Skeletal muscle satellite cell (primary cell): ENCODE measurements around the gene DTNB.

Source experiments
- H3K27me3 ChIP-seq: 2 replicates; pipeline ENCODE4 v1.7.0; 2013; ENCODE audit warnings: low read length; ENCODE audit not compliant: control insufficient read depth, insufficient read depth
- H3K36me3 ChIP-seq: 2 replicates; pipeline ENCODE4 v1.7.0; 2013; ENCODE audit warnings: mild to moderate bottlenecking, control low read depth, low read length; ENCODE audit not compliant: insufficient read depth
- H3K4me1 ChIP-seq: 2 replicates; pipeline ENCODE4 v1.7.0; 2013; ENCODE audit warnings: low read length; ENCODE audit not compliant: control insufficient read depth, insufficient read depth
- H3K4me2 ChIP-seq: 2 replicates; pipeline ENCODE4 v1.7.0; 2013; ENCODE audit warnings: mild to moderate bottlenecking, low read length
- H3K4me3 ChIP-seq: 2 replicates; pipeline ENCODE4 v1.7.0; 2013; ENCODE audit warnings: low read length
- H3K9ac ChIP-seq: 2 replicates; pipeline ENCODE4 v1.7.0; 2013; ENCODE audit warnings: mild to moderate bottlenecking, low read depth, low read length, moderate library complexity
- H3K9me3 ChIP-seq: replicated peaks from 2 replicates; pipeline ENCODE4 v1.7.0; 2013; ENCODE audit warnings: mild to moderate bottlenecking, control low read depth, low read length

The DTNB gene

GRCh38 chr2:25473758-25474340 lies 199.5 kb downstream of the DTNB start:
- Histone ChIP-seq H3K27me3 (no peaks in the 10 kb centered on the region), H3K4me2 (no peak overlapping the region), H3K36me3 (no peaks in the 10 kb centered on the region), H3K4me3 (no peak overlapping the region), H3K9me3 (no peaks in the 10 kb centered on the region), H3K9ac (no peak overlapping the region), H3K4me1 (no peaks in the 10 kb centered on the region)

- H3K4me3 ChIP-seq: no peak overlapping the region
- no peaks in the 10 kb centered on the region for H3K4me1 ChIP-seq
- H3K4me2 ChIP-seq: no peak overlapping the region
- no peaks in the 10 kb centered on the region for H3K36me3 ChIP-seq
- H3K27me3 ChIP-seq: no peaks in the 10 kb centered on the region
- no peak overlapping the region for H3K9ac ChIP-seq
- H3K9me3 ChIP-seq: no peaks in the 10 kb centered on the region
These were observed 200.2 kb downstream of the DTNB start for GRCh38 chr2:25473131-25473530.

GRCh38 chr2:25470806-25471205 lies 202.6 kb downstream of the DTNB start:
- no peak overlapping the region for H3K9ac ChIP-seq

GRCh38 chr2:25467743-25468142 lies 205.6 kb downstream of the DTNB start:
- H3K36me3 ChIP-seq: no peaks in the 10 kb centered on the region
- no peaks in the 10 kb centered on the region for H3K27me3 ChIP-seq
- H3K4me3 ChIP-seq: no peak overlapping the region
- H3K9me3 ChIP-seq: no peaks in the 10 kb centered on the region
- no peak overlapping the region for H3K9ac ChIP-seq
- H3K4me1 ChIP-seq: no peaks in the 10 kb centered on the region
- no peak overlapping the region for H3K4me2 ChIP-seq

More at GRCh38 chr2:25470806-25471205, 202.6 kb downstream of the DTNB start:
- H3K4me3 ChIP-seq: no peak overlapping the region
- no peak overlapping the region for H3K4me2 ChIP-seq
- no peaks in the 10 kb centered on the region for H3K4me1 ChIP-seq
- H3K27me3 ChIP-seq: no peaks in the 10 kb centered on the region
- no peaks in the 10 kb centered on the region for H3K36me3 ChIP-seq
- no peaks in the 10 kb centered on the region for H3K9me3 ChIP-seq

- Histone ChIP-seq H3K9ac (no peak overlapping the region), H3K4me3 (no peak overlapping the region), H3K4me1 (no peaks in the 10 kb centered on the region)
These were observed 211.4 kb downstream of the DTNB start for GRCh38 chr2:25462021-25462420.

GRCh38 chr2:25460261-25460905 lies 213.0 kb downstream of the DTNB start:
- Histone ChIP-seq H3K4me2 (no peak overlapping the region), H3K9ac (no peak overlapping the region), H3K27me3 (no peaks in the 10 kb centered on the region), H3K36me3 (no peaks in the 10 kb centered on the region), H3K4me3 (no peak overlapping the region), H3K9me3 (no peaks in the 10 kb centered on the region), H3K4me1 (no peaks in the 10 kb centered on the region)

More at GRCh38 chr2:25462021-25462420, 211.4 kb downstream of the DTNB start:
- H3K36me3 ChIP-seq: no peaks in the 10 kb centered on the region
- H3K9me3 ChIP-seq: no peaks in the 10 kb centered on the region
- H3K27me3 ChIP-seq: no peaks in the 10 kb centered on the region
- no peak overlapping the region for H3K4me2 ChIP-seq

GRCh38 chr2:25454824-25455611 lies 218.4 kb downstream of the DTNB start:
- Histone ChIP-seq H3K9me3 (no peaks in the 10 kb centered on the region), H3K9ac (no peak overlapping the region), H3K4me3 (no peak overlapping the region), H3K4me2 (no peak overlapping the region), H3K27me3 (no peaks in the 10 kb centered on the region), H3K4me1 (no peaks in the 10 kb centered on the region), H3K36me3 (no peaks in the 10 kb centered on the region)

GRCh38 chr2:25453199-25453905 lies 220.0 kb downstream of the DTNB start:
- Histone ChIP-seq H3K36me3 (no peaks in the 10 kb centered on the region), H3K27me3 (no peaks in the 10 kb centered on the region), H3K4me1 (no peaks in the 10 kb centered on the region), H3K9me3 (no peaks in the 10 kb centered on the region), H3K9ac (no peak overlapping the region), H3K4me2 (no peak overlapping the region), H3K4me3 (no peak overlapping the region)

- no peak overlapping the region for H3K9ac ChIP-seq
- no peak overlapping the region for H3K4me2 ChIP-seq
- H3K27me3 ChIP-seq: no peaks in the 10 kb centered on the region
- H3K4me3 ChIP-seq: no peak overlapping the region
- no peaks in the 10 kb centered on the region for H3K36me3 ChIP-seq
- no peaks in the 10 kb centered on the region for H3K9me3 ChIP-seq
- H3K4me1 ChIP-seq: no peaks in the 10 kb centered on the region
These were observed 224.6 kb downstream of the DTNB start for GRCh38 chr2:25448808-25449207.

- Histone ChIP-seq H3K9ac (no peak overlapping the region), H3K36me3 (no peaks in the 10 kb centered on the region), H3K4me1 (no peaks in the 10 kb centered on the region), H3K27me3 (no peaks in the 10 kb centered on the region), H3K4me3 (no peak overlapping the region), H3K4me2 (no peak overlapping the region), H3K9me3 (no peaks in the 10 kb centered on the region)
These were observed 226.4 kb downstream of the DTNB start for GRCh38 chr2:25447018-25447417.

GRCh38 chr2:25446122-25446521 lies 227.3 kb downstream of the DTNB start:
- H3K4me2 ChIP-seq: no peak overlapping the region
- no peak overlapping the region for H3K4me3 ChIP-seq
- no peaks in the 10 kb centered on the region for H3K27me3 ChIP-seq
- no peaks in the 10 kb centered on the region for H3K4me1 ChIP-seq
- no peaks in the 10 kb centered on the region for H3K9me3 ChIP-seq
- no peak overlapping the region for H3K9ac ChIP-seq
- H3K36me3 ChIP-seq: no peaks in the 10 kb centered on the region
